Measurements from ENCODE around the gene ZNF232.

Gene ZNF232

DNA sequence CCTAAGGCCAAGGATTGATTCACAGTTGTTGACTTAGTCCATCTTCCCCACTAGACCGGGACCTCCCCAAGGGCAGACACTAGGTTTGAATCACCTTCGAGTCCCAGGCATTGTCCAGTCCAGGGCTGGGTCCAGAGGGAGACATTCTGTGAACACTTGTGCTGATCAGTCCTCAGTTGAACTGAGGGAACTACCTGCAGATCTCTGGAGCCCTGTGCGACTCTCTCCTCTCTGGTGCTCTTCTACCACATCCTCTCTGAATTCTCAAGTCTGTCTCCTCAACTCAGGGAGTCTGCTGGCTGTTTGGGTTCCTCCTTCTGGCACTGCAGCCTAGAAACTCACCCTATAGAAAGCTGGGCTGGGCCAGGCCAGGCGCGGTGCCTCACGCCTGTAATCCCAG lies 10.8 kb downstream of the ZNF232 start:
- Histone ChIP-seq H2BK15ac (replicated peaks; ENCODE audit: low read depth) (no peak overlapping the region), H3K9ac (ENCODE audit: low read length) (no peak overlapping the region), H3K4ac (ENCODE audit: low read depth, low read length) (no peak overlapping the region), H2BK120ac (ENCODE audit: low read depth, low read length) (no peak overlapping the region), H3K4me1 (ENCODE audit: control insufficient read depth, low read depth, low read length) (no peaks in the 10 kb centered on the region), H4K5ac (ENCODE audit: low read length) (no peak overlapping the region), H3K27me3 (ENCODE audit: insufficient read depth, low read length, poor library complexity) (peaks cover 4% of the 10 kb centered on the region), H4K8ac (ENCODE audit: low read depth, low read length) (no peak overlapping the region), H3K18ac (ENCODE audit: low read length) (no peak overlapping the region), H3K27ac (ENCODE audit: low read depth, low read length) (no peak overlapping the region), H3K36me3 (ENCODE audit: control insufficient read depth, insufficient read depth, low read length) (peaks cover under 1% of the 10 kb centered on the region), H2AK5ac (ENCODE audit: low read length) (no peak overlapping the region), H3K79me2 (ENCODE audit: control insufficient read depth, insufficient read depth, low read length) (no peaks in the 10 kb centered on the region), H3K4me3 (ENCODE audit: low read length) (no peak overlapping the region), H3K56ac (ENCODE audit: low read length) (no peak overlapping the region), H3K79me1 (ENCODE audit: low read length) (no peaks in the 10 kb centered on the region), H3K23ac (ENCODE audit: low read length) (no peak overlapping the region), H3K4me2 (ENCODE audit: low read length) (no peak overlapping the region), H2BK5ac (ENCODE audit: low read length) (no peak overlapping the region)
- no CpG with 5 or more reads among the region's 6 CpGs for WGBS (ENCODE audit: extremely low coverage, insufficient coverage, low lambda C conversion rate)
- DNase-seq = no peak

DNA sequence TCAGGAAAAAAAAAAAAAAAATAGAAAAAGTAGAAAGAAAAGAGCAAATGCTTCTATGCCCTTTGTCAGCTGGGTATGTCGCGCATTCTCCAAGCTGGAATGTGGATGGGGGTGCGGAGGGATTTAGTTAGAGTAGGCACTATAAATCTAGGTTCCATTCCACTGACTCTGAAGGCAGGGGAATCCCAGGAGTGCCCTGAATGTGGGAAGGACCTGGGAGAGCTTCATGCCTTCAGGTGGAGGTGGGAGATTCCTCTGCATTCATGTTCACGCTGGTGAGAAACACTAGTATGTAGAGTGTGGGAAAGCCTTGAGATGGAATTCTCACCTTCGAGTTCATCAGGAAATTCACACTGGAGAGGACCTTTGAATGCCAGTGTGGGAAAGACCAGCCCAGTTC lies 12.4 kb downstream of the ZNF232 start:
- WGBS (ENCODE audit: extremely low coverage, insufficient coverage, low lambda C conversion rate) = no CpG with 5 or more reads among the region's 5 CpGs
- peak; percentile 71 for DNase-seq
- no peak overlapping the region for H2BK5ac ChIP-seq (ENCODE audit: low read length)
- no peak overlapping the region for H3K18ac ChIP-seq (ENCODE audit: low read length)
- no peaks in the 10 kb centered on the region for H3K79me1 ChIP-seq (ENCODE audit: low read length)
- H3K27ac ChIP-seq (ENCODE audit: low read depth, low read length) = no peak overlapping the region
- no peak overlapping the region for H2BK15ac ChIP-seq (replicated peaks; ENCODE audit: low read depth)
- H3K4me1 ChIP-seq (ENCODE audit: control insufficient read depth, low read depth, low read length) = no peaks in the 10 kb centered on the region
- no peak overlapping the region for H3K4me2 ChIP-seq (ENCODE audit: low read length)
- H4K5ac ChIP-seq (ENCODE audit: low read length) = no peak overlapping the region
- peaks cover 4% of the 10 kb centered on the region for H3K27me3 ChIP-seq (ENCODE audit: insufficient read depth, low read length, poor library complexity)
- no peak overlapping the region for H3K23ac ChIP-seq (ENCODE audit: low read length)
- no peak overlapping the region for H3K9ac ChIP-seq (ENCODE audit: low read length)
- no peak overlapping the region for H2AK5ac ChIP-seq (ENCODE audit: low read length)
- H3K4ac ChIP-seq (ENCODE audit: low read depth, low read length) = no peak overlapping the region
- no peak overlapping the region for H3K56ac ChIP-seq (ENCODE audit: low read length)
- H3K36me3 ChIP-seq (ENCODE audit: control insufficient read depth, insufficient read depth, low read length) = no peaks in the 10 kb centered on the region
- H2BK120ac ChIP-seq (ENCODE audit: low read depth, low read length) = no peak overlapping the region
- H3K79me2 ChIP-seq (ENCODE audit: control insufficient read depth, insufficient read depth, low read length) = no peaks in the 10 kb centered on the region
- no peak overlapping the region for H4K8ac ChIP-seq (ENCODE audit: low read depth, low read length)
- no peak overlapping the region for H3K4me3 ChIP-seq (ENCODE audit: low read length)

DNA sequence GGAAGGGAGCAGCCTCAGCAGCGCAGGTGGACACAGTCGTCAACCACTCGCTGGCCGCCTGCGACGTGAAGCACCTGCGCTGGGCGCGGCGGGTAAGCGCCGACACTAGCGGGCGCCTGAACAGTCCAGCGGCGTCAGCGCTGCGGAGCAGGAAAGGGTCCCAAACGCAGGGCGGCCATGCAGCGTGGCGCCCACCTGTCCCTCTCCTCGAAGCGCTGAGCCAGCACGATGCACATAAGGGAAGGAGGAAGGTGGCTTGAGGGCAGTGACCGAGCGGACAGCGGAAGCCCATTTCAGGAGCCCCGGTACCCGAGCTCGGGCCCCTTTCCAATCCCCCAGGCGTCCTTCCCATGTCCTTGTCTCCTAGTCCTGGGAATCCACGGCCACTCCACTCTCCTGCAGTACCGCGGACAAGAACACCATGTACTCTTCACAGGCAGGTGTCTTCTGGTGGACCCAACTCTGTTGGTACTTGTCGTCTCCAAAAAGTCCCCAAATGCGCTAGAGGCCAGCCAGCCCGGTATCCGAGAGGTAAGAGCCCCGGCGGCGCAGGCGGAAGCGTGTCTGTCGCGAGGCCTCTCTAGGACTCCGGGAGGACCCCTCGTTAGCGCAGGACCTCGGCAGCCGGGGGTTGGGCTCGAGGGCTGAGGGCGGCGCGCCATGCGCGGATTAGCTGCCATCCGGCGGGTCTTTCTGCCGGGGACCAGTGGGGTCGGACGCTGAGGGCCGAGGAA lies 14.4 kb downstream of the ZNF232 start:
- no peak overlapping the region for H4K5ac ChIP-seq (ENCODE audit: low read length)
- H3K79me1 ChIP-seq (ENCODE audit: low read length) = no peaks in the 10 kb centered on the region
- no peaks in the 10 kb centered on the region for H3K36me3 ChIP-seq (ENCODE audit: control insufficient read depth, insufficient read depth, low read length)
- peak overlapping the region; percentile 78 for H3K4me2 ChIP-seq (ENCODE audit: low read length)
- WGBS (ENCODE audit: extremely low coverage, insufficient coverage, low lambda C conversion rate) = no CpG with 5 or more reads among the region's 63 CpGs
- H2BK120ac ChIP-seq (ENCODE audit: low read depth, low read length) = no peak overlapping the region
- no peak overlapping the region for H3K4ac ChIP-seq (ENCODE audit: low read depth, low read length)
- no peak overlapping the region for H2BK15ac ChIP-seq (replicated peaks; ENCODE audit: low read depth)
- no peak overlapping the region for H2BK5ac ChIP-seq (ENCODE audit: low read length)
- DNase-seq = peak; percentile 90
- H3K56ac ChIP-seq (ENCODE audit: low read length) = peak overlapping the region; percentile 84
- H3K4me1 ChIP-seq (ENCODE audit: control insufficient read depth, low read depth, low read length) = no peaks in the 10 kb centered on the region
- H3K4me3 ChIP-seq (ENCODE audit: low read length) = peak overlapping the region; percentile 69
- H2AK5ac ChIP-seq (ENCODE audit: low read length) = no peak overlapping the region
- H3K27ac ChIP-seq (ENCODE audit: low read depth, low read length) = no peak overlapping the region
- H3K27me3 ChIP-seq (ENCODE audit: insufficient read depth, low read length, poor library complexity) = peaks cover 4% of the 10 kb centered on the region
- no peaks in the 10 kb centered on the region for H3K79me2 ChIP-seq (ENCODE audit: control insufficient read depth, insufficient read depth, low read length)
- peak overlapping the region; percentile 74 for H3K9ac ChIP-seq (ENCODE audit: low read length)
- H3K23ac ChIP-seq (ENCODE audit: low read length) = no peak overlapping the region
- no peak overlapping the region for H4K8ac ChIP-seq (ENCODE audit: low read depth, low read length)
- H3K18ac ChIP-seq (ENCODE audit: low read length) = peak overlapping the region; percentile 88

DNA sequence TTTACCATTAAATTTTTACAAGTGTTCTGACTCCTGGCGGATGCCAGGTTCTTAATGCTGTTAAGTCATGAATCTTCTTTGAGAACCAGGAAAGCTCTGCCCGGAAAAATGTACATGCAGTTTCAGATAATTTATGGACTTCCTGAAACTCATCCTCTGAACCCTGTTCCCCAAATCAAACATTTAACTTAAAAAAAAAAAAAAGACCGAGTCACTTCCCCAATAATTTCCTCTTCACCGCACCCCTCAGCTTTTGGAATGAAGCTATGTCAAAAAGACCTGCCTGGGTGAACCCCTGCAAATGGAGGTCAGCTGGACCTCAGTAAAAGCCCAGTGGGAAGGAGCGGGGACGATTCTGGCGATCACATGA lies 15.0 kb downstream of the ZNF232 start:
- Histone ChIP-seq H2BK5ac (ENCODE audit: low read length) (no peak overlapping the region), H3K79me2 (ENCODE audit: control insufficient read depth, insufficient read depth, low read length) (no peaks in the 10 kb centered on the region), H3K56ac (ENCODE audit: low read length) (no peak overlapping the region), H2BK120ac (ENCODE audit: low read depth, low read length) (no peak overlapping the region), H3K4me2 (ENCODE audit: low read length) (peak overlapping the region; percentile 78), H3K79me1 (ENCODE audit: low read length) (no peaks in the 10 kb centered on the region), H3K27me3 (ENCODE audit: insufficient read depth, low read length, poor library complexity) (peaks cover 4% of the 10 kb centered on the region), H2AK5ac (ENCODE audit: low read length) (no peak overlapping the region), H3K4me1 (ENCODE audit: control insufficient read depth, low read depth, low read length) (no peaks in the 10 kb centered on the region), H3K9ac (ENCODE audit: low read length) (no peak overlapping the region), H4K8ac (ENCODE audit: low read depth, low read length) (no peak overlapping the region), H3K23ac (ENCODE audit: low read length) (no peak overlapping the region), H3K27ac (ENCODE audit: low read depth, low read length) (no peak overlapping the region), H3K4ac (ENCODE audit: low read depth, low read length) (no peak overlapping the region), H2BK15ac (replicated peaks; ENCODE audit: low read depth) (no peak overlapping the region), H3K4me3 (ENCODE audit: low read length) (no peak overlapping the region), H4K5ac (ENCODE audit: low read length) (no peak overlapping the region), H3K18ac (ENCODE audit: low read length) (no peak overlapping the region), H3K36me3 (ENCODE audit: control insufficient read depth, insufficient read depth, low read length) (no peaks in the 10 kb centered on the region)
- no peak for DNase-seq
- WGBS (ENCODE audit: extremely low coverage, insufficient coverage, low lambda C conversion rate) = no CpG with 5 or more reads among the region's 7 CpGs

DNA sequence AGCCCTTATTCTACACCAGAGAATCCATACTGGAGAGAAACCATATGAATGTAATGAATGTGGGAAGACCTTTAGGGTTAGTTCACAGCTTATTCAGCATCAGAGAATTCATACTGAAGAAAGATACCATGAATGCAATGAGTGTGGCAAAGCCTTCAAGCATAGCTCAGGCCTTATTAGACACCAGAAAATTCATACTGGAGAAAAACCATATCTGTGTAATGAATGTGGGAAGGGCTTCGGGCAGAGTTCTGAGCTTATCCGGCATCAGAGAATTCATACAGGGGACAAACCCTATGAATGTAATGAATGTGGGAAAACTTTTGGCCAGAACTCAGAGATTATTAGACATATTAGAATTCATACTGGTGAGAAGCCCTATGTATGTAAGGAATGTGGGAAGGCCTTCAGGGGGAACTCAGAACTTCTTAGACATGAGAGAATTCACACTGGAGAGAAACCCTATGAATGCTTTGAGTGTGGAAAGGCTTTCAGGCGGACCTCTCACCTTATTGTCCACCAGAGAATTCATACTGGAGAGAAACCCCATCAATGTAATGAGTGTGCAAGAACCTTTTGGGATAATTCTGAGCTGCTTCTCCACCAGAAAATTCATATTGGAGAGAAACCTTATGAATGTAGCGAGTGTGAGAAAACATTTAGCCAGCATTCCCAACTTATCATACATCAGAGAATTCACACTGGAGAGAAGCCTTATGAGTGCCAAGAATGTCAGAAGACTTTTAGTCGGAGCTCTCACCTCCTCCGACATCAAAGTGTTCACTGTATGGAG lies 19.3 kb downstream of the ZNF232 start:
- H2BK15ac ChIP-seq (replicated peaks; ENCODE audit: low read depth) = no peak overlapping the region
- no peak overlapping the region for H3K18ac ChIP-seq (ENCODE audit: low read length)
- H3K27me3 ChIP-seq (ENCODE audit: insufficient read depth, low read length, poor library complexity) = peaks cover 4% of the 10 kb centered on the region
- no peak overlapping the region for H2BK5ac ChIP-seq (ENCODE audit: low read length)
- H3K79me1 ChIP-seq (ENCODE audit: low read length) = no peaks in the 10 kb centered on the region
- H2AK5ac ChIP-seq (ENCODE audit: low read length) = no peak overlapping the region
- no peak overlapping the region for H3K27ac ChIP-seq (ENCODE audit: low read depth, low read length)
- H3K9ac ChIP-seq (ENCODE audit: low read length) = no peak overlapping the region
- H4K5ac ChIP-seq (ENCODE audit: low read length) = no peak overlapping the region
- no peak overlapping the region for H3K4me2 ChIP-seq (ENCODE audit: low read length)
- no CpG with 5 or more reads among the region's 6 CpGs for WGBS (ENCODE audit: extremely low coverage, insufficient coverage, low lambda C conversion rate)
- no peaks in the 10 kb centered on the region for H3K36me3 ChIP-seq (ENCODE audit: control insufficient read depth, insufficient read depth, low read length)
- no peak overlapping the region for H3K23ac ChIP-seq (ENCODE audit: low read length)
- H2BK120ac ChIP-seq (ENCODE audit: low read depth, low read length) = no peak overlapping the region
- no peak for DNase-seq
- no peak overlapping the region for H3K4me3 ChIP-seq (ENCODE audit: low read length)
- H3K4ac ChIP-seq (ENCODE audit: low read depth, low read length) = no peak overlapping the region
- H3K4me1 ChIP-seq (ENCODE audit: control insufficient read depth, low read depth, low read length) = no peaks in the 10 kb centered on the region
- no peak overlapping the region for H4K8ac ChIP-seq (ENCODE audit: low read depth, low read length)
- no peaks in the 10 kb centered on the region for H3K79me2 ChIP-seq (ENCODE audit: control insufficient read depth, insufficient read depth, low read length)
- no peak overlapping the region for H3K56ac ChIP-seq (ENCODE audit: low read length)
